Natural killer cell (primary cell): ENCODE measurements around the gene CFAP77. TPM values are rescaled to one million over a fixed set of nuclear protein-coding genes. Genes with fewer than 3 reads are reported as not detected.

Experiments
- ATAC-seq, 3 donors: fragments of 150-1000 bp in 2 of 3; fragments of 200-7000 bp in 1 of 3; cut with Tn5 transposase; 1 replicate in 1 of 3; 2 replicates in 2 of 3; pipeline ENCODE4 v1.10.0; 2021; ENCODE audit warnings: mild to moderate bottlenecking in 2 of 3, moderate library complexity in 2 of 3
- DNase-seq, 2 donors: peaks; one replicate each; pipeline versions ENCODE4 v3.0.0 to v3.0.0-alpha.2; 2013 to 2021; ENCODE audit warnings: mixed read lengths in 1 of 2
- H3K27ac ChIP-seq: one replicate; pipeline ENCODE4 v1.5.1; 2013; ENCODE audit warnings: mild to moderate bottlenecking, low read length
- H3K27me3 ChIP-seq: one replicate; pipeline ENCODE4 v1.6.1; 2013; ENCODE audit warnings: low read length; ENCODE audit not compliant: control insufficient read depth, insufficient read depth
- H3K36me3 ChIP-seq: one replicate; pipeline ENCODE4 v1.6.1; 2013; ENCODE audit warnings: low read length; ENCODE audit not compliant: control insufficient read depth, insufficient read depth
- H3K4me1 ChIP-seq: one replicate; pipeline ENCODE4 v1.6.1; 2013; ENCODE audit warnings: low read length; ENCODE audit not compliant: control insufficient read depth, insufficient read depth
- H3K4me3 ChIP-seq: one replicate; pipeline ENCODE4 v1.5.1; 2013; ENCODE audit warnings: low read length
- H3K9me3 ChIP-seq: one replicate; pipeline ENCODE4 v1.6.1; 2013; ENCODE audit warnings: low read length; ENCODE audit not compliant: control insufficient read depth, insufficient read depth
- H3K27ac Mint-ChIP-seq, 2 donors: one replicate each; pipeline ENCODE4 v1.8.0; 2022; ENCODE audit warnings: mild to moderate bottlenecking in 2 of 2, mixed read lengths in 2 of 2, moderate library complexity in 1 of 2
- H3K27me3 Mint-ChIP-seq, 2 donors: one replicate each; pipeline ENCODE4 v1.8.0; 2022; ENCODE audit warnings: low read depth in 2 of 2, mixed read lengths in 2 of 2
- H3K36me3 Mint-ChIP-seq: one replicate; pipeline ENCODE4 v1.8.0; 2022; ENCODE audit warnings: mixed read lengths
- H3K4me1 Mint-ChIP-seq, 2 donors: one replicate each; pipeline ENCODE4 v1.8.0; 2022; ENCODE audit warnings: mixed read lengths in 2 of 2
- H3K4me3 Mint-ChIP-seq: one replicate; pipeline ENCODE4 v1.8.0; 2022; ENCODE audit warnings: mild to moderate bottlenecking, moderate library complexity, mixed read lengths
- H3K9me3 Mint-ChIP-seq, 2 donors: one replicate each; pipeline ENCODE4 v1.8.0; 2022; ENCODE audit warnings: mixed read lengths in 2 of 2
- WGBS: methylation state at CpG from one replicate; pipeline ENCODE4 v1.1.7; 2013; ENCODE audit warnings: missing lambda C conversion rate; ENCODE audit not compliant: insufficient coverage; 5-methylcytosine and 5-hydroxymethylcytosine counted together
- intact Hi-C: fragments of 100-400 bp; cut with micrococcal nuclease; formaldehyde crosslinking; loops from one replicate; pipeline ENCODE4 v1.14.2; 2022
- total RNA-seq, 4 donors: library from RNA; stranded (reverse); fragments of 120-200 nt in 1 of 4; gene quantifications; one replicate each; pipeline versions ENCODE4 v1.2.3 to v1.2.4, GENCODE V29; 2013 to 2022
- TF ChIP-seq, protein P1 (sequence below): fragments of 200-600 bp; IDR thresholded peaks from one replicate; pipeline ENCODE4 v1.8.0; 2022; ENCODE audit warnings: antibody characterized with exemption

The CFAP77 gene
- total RNA-seq, 3 donors from 2014 or later (not counting 1 experiment from before 2014, with no cell fraction given) = not detected

GRCh38 chr9:132424857-132425674 lies 15.1 kb downstream of the CFAP77 start:
- Histone ChIP-seq H3K27me3 (no peaks in the 10 kb centered on the region), H3K36me3 (no peaks in the 10 kb centered on the region), H3K27ac (no peak overlapping the region), H3K4me1 (no peaks in the 10 kb centered on the region), H3K9me3 (no peaks in the 10 kb centered on the region), H3K4me3 (no peak overlapping the region)
- DNase-seq (no peak), ATAC-seq (no peak)
- WGBS = 56% methylated on average over 21 of the region's 22 CpGs
- intact Hi-C loops = no loop called here
- peaks cover 44 to 51% of the 10 kb centered on the region in 2 donors for H3K27me3 Mint-ChIP-seq
- H3K36me3 Mint-ChIP-seq = no peaks in the 10 kb centered on the region
- TF ChIP-seq, protein P1, sequence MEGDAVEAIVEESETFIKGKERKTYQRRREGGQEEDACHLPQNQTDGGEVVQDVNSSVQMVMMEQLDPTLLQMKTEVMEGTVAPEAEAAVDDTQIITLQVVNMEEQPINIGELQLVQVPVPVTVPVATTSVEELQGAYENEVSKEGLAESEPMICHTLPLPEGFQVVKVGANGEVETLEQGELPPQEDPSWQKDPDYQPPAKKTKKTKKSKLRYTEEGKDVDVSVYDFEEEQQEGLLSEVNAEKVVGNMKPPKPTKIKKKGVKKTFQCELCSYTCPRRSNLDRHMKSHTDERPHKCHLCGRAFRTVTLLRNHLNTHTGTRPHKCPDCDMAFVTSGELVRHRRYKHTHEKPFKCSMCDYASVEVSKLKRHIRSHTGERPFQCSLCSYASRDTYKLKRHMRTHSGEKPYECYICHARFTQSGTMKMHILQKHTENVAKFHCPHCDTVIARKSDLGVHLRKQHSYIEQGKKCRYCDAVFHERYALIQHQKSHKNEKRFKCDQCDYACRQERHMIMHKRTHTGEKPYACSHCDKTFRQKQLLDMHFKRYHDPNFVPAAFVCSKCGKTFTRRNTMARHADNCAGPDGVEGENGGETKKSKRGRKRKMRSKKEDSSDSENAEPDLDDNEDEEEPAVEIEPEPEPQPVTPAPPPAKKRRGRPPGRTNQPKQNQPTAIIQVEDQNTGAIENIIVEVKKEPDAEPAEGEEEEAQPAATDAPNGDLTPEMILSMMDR = no peak
- H3K27ac Mint-ChIP-seq = no peak overlapping the region
- no peak overlapping the region for H3K4me3 Mint-ChIP-seq
- H3K4me1 Mint-ChIP-seq = no peaks in the 10 kb centered on the region
- H3K9me3 Mint-ChIP-seq = no peaks in the 10 kb centered on the region

- H3K36me3 Mint-ChIP-seq = no peaks in the 10 kb centered on the region
- Histone ChIP-seq H3K27ac (no peak overlapping the region), H3K4me1 (no peaks in the 10 kb centered on the region), H3K27me3 (no peaks in the 10 kb centered on the region), H3K4me3 (no peak overlapping the region), H3K9me3 (no peaks in the 10 kb centered on the region), H3K36me3 (no peaks in the 10 kb centered on the region)
- ATAC-seq = no peak
- peaks cover 48 to 57% of the 10 kb centered on the region in 2 donors for H3K27me3 Mint-ChIP-seq
- intact Hi-C loops = no loop called here
- H3K4me3 Mint-ChIP-seq = no peak overlapping the region
- WGBS = 51% methylated on average over 6 of the region's 7 CpGs
- no peak overlapping the region for H3K27ac Mint-ChIP-seq
- TF ChIP-seq, protein P1 = no peak
- H3K9me3 Mint-ChIP-seq = no peaks in the 10 kb centered on the region
- no peak for DNase-seq
- peaks cover 0 to 5% of the 10 kb centered on the region in 2 donors for H3K4me1 Mint-ChIP-seq
These were observed 15.7 kb downstream of the CFAP77 start for GRCh38 chr9:132425675-132426062.

- no peak overlapping the region for H3K4me3 Mint-ChIP-seq
- no peaks in the 10 kb centered on the region for H3K9me3 Mint-ChIP-seq
- Histone ChIP-seq H3K4me1 (no peaks in the 10 kb centered on the region), H3K4me3 (no peak overlapping the region), H3K9me3 (no peaks in the 10 kb centered on the region), H3K27me3 (no peaks in the 10 kb centered on the region), H3K36me3 (no peaks in the 10 kb centered on the region), H3K27ac (no peak overlapping the region)
- H3K4me1 Mint-ChIP-seq = peaks cover 0 to 5% of the 10 kb centered on the region in 2 donors
- H3K27ac Mint-ChIP-seq = no peak overlapping the region
- no peaks in the 10 kb centered on the region for H3K36me3 Mint-ChIP-seq
- TF ChIP-seq, protein P1 = no peak
- WGBS = 45% methylated on average over 15 of the region's 17 CpGs
- no peak for DNase-seq
- H3K27me3 Mint-ChIP-seq = peaks cover 56 to 69% of the 10 kb centered on the region in 2 donors
- ATAC-seq = no peak
- intact Hi-C loops = no loop called here
These were observed 16.8 kb downstream of the CFAP77 start for GRCh38 chr9:132426639-132427414.
